Measurements from ENCODE around the gene PDE4D. TPM values are rescaled to one million over a fixed set of nuclear protein-coding genes. Genes with fewer than 3 reads are reported as not detected.

PDE4D gene
- total and polyA plus RNA-seq, 8 donors = 1.5 to 7.1 (median 3.1) TPM

GRCh38 chr5:59099270-59099994 is 794.1 kb downstream of the PDE4D start:
- H3K27me3 ChIP-seq = no peaks in the 10 kb centered on the region
- ATAC-seq = peak in 2 of 4 donors; percentile 40 to 53
- WGBS, 2 donors = 90% methylated on average over 5 of the region's 5 CpGs
- H3K36me3 ChIP-seq = no peaks in the 10 kb centered on the region
- H3K4me1 ChIP-seq = no peaks in the 10 kb centered on the region
- no peak for DNase-seq
- no peak overlapping the region for H3K27ac ChIP-seq
- no peak overlapping the region for H3K4me3 ChIP-seq
- no peak for FAIRE-seq
- intact Hi-C loops (cut with DNase I) = no loop called here
- H3K9me3 ChIP-seq = no peaks in the 10 kb centered on the region
- no peak for TF ChIP-seq CTCF (IDR thresholded peaks at IDR 0.05)

GRCh38 chr5:59098743-59099142 is 794.8 kb downstream of the PDE4D start:
- Histone ChIP-seq H3K36me3 (no peaks in the 10 kb centered on the region), H3K4me1 (no peaks in the 10 kb centered on the region), H3K27me3 (no peaks in the 10 kb centered on the region), H3K27ac (no peak overlapping the region), H3K9me3 (no peaks in the 10 kb centered on the region), H3K4me3 (no peak overlapping the region)
- ATAC-seq (no peak), FAIRE-seq (no peak), DNase-seq (no peak)
- WGBS, 2 donors = 80 to 81% methylated on average over 2 of the region's 2 CpGs
- no peak for TF ChIP-seq CTCF (IDR thresholded peaks at IDR 0.05)
- intact Hi-C loops (cut with DNase I) = no loop called here

GRCh38 chr5:59097712-59098111 is 795.8 kb downstream of the PDE4D start:
- DNase-seq (no peak), ATAC-seq (no peak), FAIRE-seq (no peak)
- H3K27ac ChIP-seq = no peak overlapping the region
- no peak for TF ChIP-seq CTCF (IDR thresholded peaks at IDR 0.05)
- no peaks in the 10 kb centered on the region for H3K36me3 ChIP-seq
- H3K27me3 ChIP-seq = no peaks in the 10 kb centered on the region
- intact Hi-C loops (cut with DNase I) = no loop called here
- H3K4me1 ChIP-seq = no peaks in the 10 kb centered on the region
- no peak overlapping the region for H3K4me3 ChIP-seq
- H3K9me3 ChIP-seq = no peaks in the 10 kb centered on the region

GRCh38 chr5:59097116-59097515 is 796.4 kb downstream of the PDE4D start:
- H3K4me1 ChIP-seq = no peaks in the 10 kb centered on the region
- 42 to 51% methylated on average over 3 of the region's 3 CpGs for WGBS, 2 donors
- no peak for DNase-seq
- H3K36me3 ChIP-seq = no peaks in the 10 kb centered on the region
- intact Hi-C loops (cut with DNase I) = no loop called here
- H3K4me3 ChIP-seq = no peak overlapping the region
- TF ChIP-seq CTCF (IDR thresholded peaks at IDR 0.05) = no peak
- FAIRE-seq = no peak
- H3K9me3 ChIP-seq = no peaks in the 10 kb centered on the region
- no peaks in the 10 kb centered on the region for H3K27me3 ChIP-seq
- no peak overlapping the region for H3K27ac ChIP-seq
- ATAC-seq = no peak

GRCh38 chr5:59095480-59095879 is 798.0 kb downstream of the PDE4D start:
- intact Hi-C loops (cut with DNase I) = no loop called here
- no peak for DNase-seq
- Histone ChIP-seq H3K27ac (no peak overlapping the region), H3K27me3 (no peaks in the 10 kb centered on the region), H3K9me3 (no peaks in the 10 kb centered on the region), H3K4me1 (no peaks in the 10 kb centered on the region), H3K4me3 (no peak overlapping the region), H3K36me3 (no peaks in the 10 kb centered on the region)
- 61 to 74% methylated on average over 1 of the region's 1 CpG for WGBS, 2 donors
- peak in 1 of 4 donors; percentile 27 for ATAC-seq
- TF ChIP-seq CTCF (IDR thresholded peaks at IDR 0.05) = no peak
- peak; percentile 34 for FAIRE-seq

Measured in pancreas (tissue), 10 donors.